HuH-7.5 (cell line): ENCODE measurements around the gene RFNG.

Experiments
- DNase-seq: peaks from one replicate; pipeline ENCODE4 v3.0.0; 2011; ENCODE audit warnings: low spot score

RFNG gene

GRCh38 chr17:82089723-82090548 lies 38.3 kb upstream of the RFNG start:
- no peak for DNase-seq

GRCh38 chr17:82088838-82089722 lies 37.5 kb upstream of the RFNG start:
- DNase-seq, result no peak

- no peak for DNase-seq
Measured at GRCh38 chr17:82087961-82088837, 36.6 kb upstream of the RFNG start.

- DNase-seq, result no peak
Measured at GRCh38 chr17:82086941-82087906, 35.6 kb upstream of the RFNG start.

- DNase-seq, result no peak
Measured at GRCh38 chr17:82085931-82086764, 34.5 kb upstream of the RFNG start.

- DNase-seq, result no peak
Measured at GRCh38 chr17:82085031-82085861, 33.6 kb upstream of the RFNG start.

GRCh38 chr17:82084373-82085030 lies 32.9 kb upstream of the RFNG start:
- DNase-seq, result no peak

GRCh38 chr17:82083533-82084359 lies 32.1 kb upstream of the RFNG start:
- DNase-seq, result no peak

GRCh38 chr17:82083009-82083408 lies 31.4 kb upstream of the RFNG start:
- no peak for DNase-seq

- no peak for DNase-seq
Measured at GRCh38 chr17:82082456-82082855, 30.8 kb upstream of the RFNG start.

- DNase-seq, result no peak
Measured at GRCh38 chr17:82081966-82082365, 30.4 kb upstream of the RFNG start.

- DNase-seq, result no peak
Measured at GRCh38 chr17:82081546-82081945, 29.9 kb upstream of the RFNG start.

- no peak for DNase-seq
Measured at GRCh38 chr17:82080789-82081464, 29.3 kb upstream of the RFNG start.

- DNase-seq, result no peak
Measured at GRCh38 chr17:82080048-82080788, 28.6 kb upstream of the RFNG start.

GRCh38 chr17:82079001-82079677 lies 27.5 kb upstream of the RFNG start:
- DNase-seq, result no peak

GRCh38 chr17:82078433-82078832 lies 26.8 kb upstream of the RFNG start:
- no peak for DNase-seq
